ENCODE results near the gene DRD4.
"Not testable (repeated sequence)": the region's sequence is repeated elsewhere in the genome, so short reads cannot be mapped to it uniquely, and the experiment has no call there.

Gene DRD4

GRCh38 chr11:645536-645935 lies 8.5 kb downstream of the DRD4 start:
- no peak for DNase-seq

DNA sequence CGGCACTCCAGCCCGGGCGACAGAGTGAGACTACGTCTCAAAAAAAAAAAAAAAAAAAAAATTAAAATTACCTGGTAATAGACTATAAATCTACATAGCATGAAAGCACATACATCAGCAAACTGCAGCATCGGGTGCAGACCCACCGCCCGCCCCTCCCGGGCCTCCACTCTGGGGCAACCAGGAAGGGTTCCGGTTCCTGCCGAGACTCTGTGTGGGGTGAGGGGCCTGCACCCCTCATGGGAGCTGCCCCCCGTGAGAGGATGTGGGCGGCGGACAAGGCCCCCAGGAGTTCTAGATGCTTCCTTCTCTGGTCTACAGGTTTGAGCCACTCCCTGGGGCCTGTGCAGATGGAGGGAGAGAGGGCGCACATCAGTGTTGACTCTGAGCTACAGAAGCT lies 9.1 kb downstream of the DRD4 start:
- no peak for DNase-seq

DNA sequence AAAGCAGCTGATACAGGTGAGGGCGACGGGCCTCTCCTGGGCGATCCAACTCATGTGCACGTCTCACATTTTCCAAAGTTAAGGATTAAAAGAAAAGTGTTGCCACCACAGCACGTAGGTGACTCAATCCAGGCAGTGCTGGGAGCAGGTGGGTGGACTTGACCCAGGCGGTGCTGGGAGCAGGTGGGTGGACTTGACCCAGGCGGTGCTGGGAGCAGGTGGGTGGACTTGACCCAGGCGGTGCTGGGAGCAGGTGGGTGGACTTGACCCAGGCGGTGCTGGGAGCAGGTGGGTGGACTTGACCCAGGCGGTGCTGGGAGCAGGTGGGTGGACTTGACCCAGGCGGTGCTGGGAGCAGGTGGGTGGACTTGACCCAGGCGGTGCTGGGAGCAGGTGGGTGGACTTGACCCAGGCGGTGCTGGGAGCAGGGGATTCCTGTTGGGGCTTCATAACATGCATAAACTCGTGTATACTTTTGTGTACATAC lies 10.6 kb downstream of the DRD4 start:
- not testable (repeated sequence) for DNase-seq

DNA sequence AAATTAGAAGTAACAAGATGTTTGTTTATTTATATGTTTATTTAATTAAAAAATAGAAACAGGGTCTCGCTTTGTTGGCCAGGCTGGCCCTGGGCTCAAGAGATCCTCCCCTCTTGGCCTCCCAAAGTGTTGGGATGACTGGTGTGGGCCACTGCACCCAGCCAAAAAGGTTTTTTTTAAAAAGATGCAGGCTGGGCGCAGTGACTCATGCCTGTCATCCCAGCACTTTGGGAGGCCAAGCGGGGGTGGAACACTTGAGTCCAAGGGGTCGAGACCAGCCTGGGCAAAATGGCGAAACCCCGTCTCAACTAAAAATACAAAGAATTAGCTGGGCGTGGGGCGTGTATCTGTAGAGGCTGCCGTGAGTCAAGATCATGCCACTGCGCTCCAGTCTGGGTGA lies 13.4 kb downstream of the DRD4 start:
- DNase-seq = no peak

DNA sequence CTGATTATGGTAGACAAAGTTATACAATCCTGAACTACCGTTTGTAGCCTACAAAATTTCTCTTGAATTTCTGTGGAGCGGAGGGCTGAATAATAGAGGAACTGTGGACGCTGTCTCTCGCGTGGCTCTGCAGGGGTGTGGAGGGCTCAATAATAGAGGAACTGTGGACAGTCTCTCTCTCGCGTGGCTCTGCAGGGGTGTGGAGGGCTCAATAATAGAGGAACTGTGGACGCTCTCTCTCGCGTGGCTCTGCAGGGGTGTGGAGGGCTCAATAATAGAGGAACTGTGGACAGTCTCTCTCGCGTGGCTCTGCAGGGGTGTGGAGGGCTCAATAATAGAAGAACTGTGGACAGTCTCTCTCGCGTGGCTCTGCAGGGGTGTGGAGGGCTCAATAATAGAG lies 16.1 kb downstream of the DRD4 start:
- DNase-seq = not testable (repeated sequence)

DNA sequence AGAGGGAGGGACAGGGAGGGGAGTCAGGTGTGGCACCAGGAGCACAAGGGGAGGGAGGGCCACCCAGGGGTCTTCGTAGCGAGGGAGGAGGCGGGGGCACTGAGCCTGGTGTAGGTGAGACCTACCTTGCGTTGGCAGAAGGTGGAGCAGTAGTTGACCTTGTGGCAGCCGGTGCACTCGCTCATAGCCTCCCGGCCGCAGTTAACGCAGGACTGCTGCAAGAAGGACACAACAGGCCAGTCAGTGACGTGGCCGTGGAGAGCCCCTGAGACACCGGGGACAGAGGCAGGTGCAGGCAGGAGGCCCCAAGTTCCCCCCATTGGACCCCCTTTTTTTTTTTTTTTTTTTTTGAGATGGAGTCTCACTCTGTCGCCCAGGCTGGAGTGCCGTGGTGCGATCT lies 16.8 kb downstream of the DRD4 start:
- no peak for DNase-seq

- DNase-seq = not testable (repeated sequence)
Measured at GRCh38 chr11:654444-654843, 17.4 kb downstream of the DRD4 start.

GRCh38 chr11:655036-655726 lies 18.1 kb downstream of the DRD4 start:
- DNase-seq = no peak

DNA sequence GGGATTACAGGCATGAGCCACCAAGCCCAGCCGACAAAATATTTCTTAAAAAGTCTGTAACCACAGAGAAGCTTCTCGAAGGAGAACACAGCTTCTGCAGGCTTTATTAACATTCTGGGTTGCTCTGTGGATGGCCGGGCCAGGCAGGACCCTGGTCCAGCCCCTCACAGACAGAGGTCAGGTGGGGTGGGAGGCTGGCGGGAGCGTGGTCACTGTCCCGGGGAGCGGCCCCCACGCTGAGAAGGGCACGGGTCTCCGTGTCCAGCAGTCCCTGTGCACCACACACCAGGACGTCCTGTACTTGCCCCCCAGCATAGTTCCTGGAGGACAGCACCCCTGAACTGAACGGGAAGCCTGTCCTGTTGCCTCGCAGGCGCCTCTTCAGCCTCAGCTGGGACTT lies 19.4 kb downstream of the DRD4 start:
- no peak for DNase-seq

DNA sequence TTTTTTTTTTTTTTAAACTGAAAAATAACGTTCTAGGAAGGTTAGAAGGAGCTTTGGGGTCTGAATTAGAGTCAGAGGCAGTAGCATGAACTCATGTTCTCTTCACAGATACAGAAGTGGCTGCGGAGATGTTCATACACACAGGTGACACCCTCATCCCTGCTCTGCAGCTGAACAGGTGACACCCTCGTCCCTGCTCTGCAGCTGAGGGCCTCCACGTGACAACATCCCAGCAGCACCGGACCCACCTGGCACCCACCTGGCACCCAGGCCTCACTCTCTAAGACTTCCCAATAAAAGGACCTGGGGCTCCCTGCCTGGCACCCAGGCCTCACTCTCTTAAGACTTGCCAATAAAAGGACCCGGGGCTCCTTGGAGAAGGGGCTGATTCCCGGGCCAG lies 19.8 kb downstream of the DRD4 start:
- DNase-seq = no peak

- DNase-seq = no peak
Measured at GRCh38 chr11:657691-658126, 20.6 kb downstream of the DRD4 start.

DNA sequence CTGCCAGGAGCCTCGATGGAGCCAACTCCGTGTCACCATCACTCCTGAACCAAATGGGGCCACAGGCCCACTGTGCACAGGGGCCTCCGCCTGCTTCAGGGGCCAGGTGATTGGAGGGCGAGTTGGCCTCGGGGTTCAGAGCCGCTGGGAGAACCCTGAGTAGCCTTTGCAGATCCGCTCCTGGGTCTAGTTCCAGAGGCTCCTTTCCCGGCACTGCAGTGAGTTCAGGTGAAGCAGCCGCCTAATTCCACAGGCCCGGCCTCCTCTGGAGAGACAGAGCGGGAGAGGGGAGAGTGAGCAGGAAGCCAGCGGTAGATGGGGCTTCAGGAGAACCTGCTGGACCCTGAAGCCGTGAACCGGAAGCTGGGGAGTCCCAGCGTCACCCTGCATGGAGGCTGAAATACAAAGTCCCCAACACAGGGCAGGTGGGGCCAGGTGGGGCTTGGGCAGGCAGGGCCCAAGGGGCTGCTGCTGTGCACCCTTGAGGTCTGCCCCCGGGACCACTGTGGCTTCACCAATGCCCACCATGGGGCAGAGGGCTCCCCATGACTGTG lies 22.5 kb downstream of the DRD4 start:
- no peak for DNase-seq

- DNase-seq = no peak
Measured at GRCh38 chr11:660281-660680, 23.2 kb downstream of the DRD4 start.

- DNase-seq = no peak
Measured at GRCh38 chr11:660681-661444, 23.8 kb downstream of the DRD4 start.

DNA sequence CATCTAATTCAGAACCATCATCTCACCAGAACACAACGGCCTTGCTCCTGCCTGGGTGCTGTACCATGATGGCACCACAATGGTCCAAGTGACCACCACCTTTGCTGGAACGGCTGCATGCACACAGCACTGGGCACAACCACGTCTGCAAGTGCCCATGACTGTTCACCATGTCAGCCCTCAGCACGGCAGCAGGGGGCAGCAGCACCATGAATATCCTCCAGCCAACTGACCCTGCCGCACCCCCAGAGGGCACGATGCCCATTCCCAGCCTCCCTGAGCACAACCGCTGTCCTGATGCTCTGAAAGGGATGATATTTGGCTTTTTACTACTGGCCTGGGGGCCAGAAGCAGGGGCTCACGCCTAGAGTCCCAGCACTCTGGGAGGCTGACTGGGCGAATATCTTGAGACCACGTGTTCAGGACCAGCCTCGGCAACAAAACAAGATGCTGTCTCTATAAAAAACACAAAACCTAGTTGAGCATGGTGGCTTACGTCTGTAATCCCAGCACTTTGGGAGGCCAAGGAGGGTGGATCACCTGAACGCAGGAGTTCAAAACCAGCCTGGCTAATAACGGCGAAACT lies 25.7 kb downstream of the DRD4 start:
- no peak for DNase-seq

GRCh38 chr11:665062-665703 lies 28.1 kb downstream of the DRD4 start:
- DNase-seq = no peak

DNA sequence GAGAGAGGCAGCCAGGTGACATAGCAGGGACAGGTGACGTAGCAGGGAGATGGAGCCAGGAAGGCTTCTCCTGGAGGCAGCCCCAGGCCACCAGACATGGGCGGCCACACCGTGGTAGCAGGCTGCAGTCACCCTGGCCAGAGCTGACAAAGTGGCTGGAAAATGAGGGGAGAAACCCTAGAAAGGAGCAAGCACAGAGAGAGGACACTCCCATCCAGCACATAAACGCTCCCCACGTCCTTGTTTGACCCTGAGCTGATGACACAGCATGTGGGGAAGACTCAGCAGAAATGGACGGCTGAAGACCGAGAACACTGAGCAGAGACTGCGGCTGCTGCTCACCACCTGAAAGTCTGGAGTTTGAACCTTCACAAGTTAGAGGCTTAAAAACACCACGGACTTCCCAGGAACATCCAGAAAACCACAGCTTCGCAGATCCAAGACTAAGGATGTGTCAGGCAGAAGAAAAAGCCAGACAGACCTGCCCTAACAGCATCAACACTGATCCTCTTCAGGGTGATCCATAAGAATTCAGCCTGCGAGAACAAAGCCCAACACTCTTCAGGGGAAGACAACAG lies 28.7 kb downstream of the DRD4 start:
- no peak for DNase-seq

DNA sequence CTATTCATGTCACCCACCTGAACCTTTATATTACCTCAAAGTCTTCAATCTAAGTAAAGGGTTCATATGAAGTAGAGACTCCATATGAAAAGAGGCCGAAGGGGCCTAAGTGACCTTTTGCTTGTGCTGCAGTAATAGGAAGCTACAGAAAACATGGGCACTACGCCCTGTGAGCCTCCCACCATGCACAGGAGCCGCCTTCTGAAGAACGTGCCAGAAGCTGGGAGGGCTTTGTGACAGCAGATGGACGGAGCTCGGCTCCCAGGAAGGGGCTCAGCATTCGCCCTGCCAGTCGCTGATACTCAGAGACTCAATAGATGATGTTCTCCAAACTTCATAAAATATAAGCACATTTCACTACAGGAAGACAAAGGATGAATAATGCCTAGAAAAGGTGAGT lies 36.8 kb downstream of the DRD4 start:
- DNase-seq = no peak

DNA sequence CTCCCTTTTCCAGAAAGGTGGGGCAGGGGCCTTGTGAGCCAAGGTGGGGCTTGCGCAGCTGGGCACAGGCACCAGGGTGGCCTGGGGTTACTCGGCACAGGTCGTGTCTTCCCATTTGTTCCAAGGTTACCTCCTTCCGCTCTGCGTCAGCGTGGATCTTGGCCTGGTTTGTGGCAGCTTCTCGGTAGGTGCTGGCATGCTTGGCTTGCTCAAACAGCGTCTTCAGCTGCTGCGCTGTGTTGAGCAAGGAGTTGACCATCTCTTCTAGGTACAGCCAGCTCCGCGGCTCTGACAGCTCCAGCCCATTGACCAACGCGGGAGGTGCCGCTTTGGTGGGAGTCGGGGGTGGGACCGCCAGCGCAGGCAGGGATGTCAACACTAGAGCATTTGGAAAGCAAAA lies 37.3 kb downstream of the DRD4 start:
- DNase-seq = no peak

GRCh38 chr11:678297-678696 lies 41.2 kb downstream of the DRD4 start:
- no peak for DNase-seq

DNA sequence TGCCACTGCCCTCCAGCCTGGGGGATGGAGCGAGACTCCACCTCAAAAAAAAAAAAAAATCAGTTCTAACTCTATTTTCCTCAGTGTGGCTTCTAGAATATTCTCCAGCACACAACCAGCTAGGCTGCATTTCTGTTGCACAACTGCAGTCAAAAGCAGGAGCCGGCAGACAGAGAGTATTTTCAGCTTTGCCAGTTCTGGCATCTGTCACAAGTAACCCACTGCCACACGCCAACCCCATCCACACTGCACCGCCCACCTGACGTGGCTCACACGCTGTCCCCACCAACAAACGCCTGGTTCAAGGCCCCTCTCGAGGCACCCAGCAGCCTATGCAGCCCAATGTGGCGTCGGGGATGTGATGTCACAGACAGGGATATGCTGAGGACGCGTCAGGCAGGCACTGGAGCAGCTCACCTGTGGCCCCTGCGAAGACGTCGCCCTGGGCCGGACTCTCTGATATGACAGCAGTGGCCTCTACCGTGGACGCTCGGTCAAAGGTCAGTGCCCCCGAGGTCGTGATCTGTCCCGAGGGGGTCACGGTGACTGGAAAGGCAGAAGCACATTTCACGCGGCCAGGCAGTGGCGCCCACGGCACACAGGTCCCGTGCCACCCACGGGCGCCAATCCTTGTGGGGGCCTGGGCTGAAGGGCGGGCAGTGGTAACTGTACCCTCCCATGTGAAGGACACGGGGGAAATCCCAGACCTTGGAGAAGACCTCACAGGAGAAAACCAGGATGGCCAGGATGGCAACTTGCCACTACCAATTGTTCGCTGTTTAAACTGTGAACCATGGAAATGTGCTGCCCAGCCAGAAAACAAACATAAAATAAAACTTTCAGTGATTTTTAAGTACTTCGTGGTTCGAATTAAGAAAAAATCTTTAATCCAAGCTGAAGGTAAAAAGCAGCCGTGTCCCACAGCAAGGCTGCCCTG lies 42.5 kb downstream of the DRD4 start:
- no peak for DNase-seq

DNA sequence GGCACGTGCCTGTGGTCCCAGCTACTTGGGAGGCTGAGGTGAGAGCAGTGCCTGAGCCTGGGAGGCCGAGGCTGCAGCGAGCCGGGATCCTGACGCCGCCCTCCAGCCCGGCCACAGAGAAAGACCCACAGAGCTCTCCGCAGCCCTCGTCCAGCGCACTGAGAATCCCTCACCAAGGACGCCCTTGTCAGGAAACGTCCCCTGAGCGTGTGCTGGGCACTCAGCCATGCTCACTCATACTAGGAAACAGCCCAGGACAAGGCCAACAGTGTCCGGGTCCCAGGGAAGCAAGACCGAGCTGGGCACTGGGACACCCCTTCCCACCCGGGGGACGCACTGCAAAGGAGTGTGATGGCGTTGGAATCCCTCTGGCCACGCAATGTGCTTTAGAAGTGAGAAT lies 43.4 kb downstream of the DRD4 start:
- DNase-seq = no peak
